Measurements from ENCODE around the gene ADAM12. TPM values are rescaled to one million over a fixed set of nuclear protein-coding genes. Genes with fewer than 3 reads are reported as not detected.
A peak's percentile ranks its signal among the peaks of the same experiment; 100 is the strongest.

The ADAM12 gene
- polyA plus RNA-seq, 1 of the 3 experiments (the other 2 are of a cell fraction): 25.0 TPM

DNA sequence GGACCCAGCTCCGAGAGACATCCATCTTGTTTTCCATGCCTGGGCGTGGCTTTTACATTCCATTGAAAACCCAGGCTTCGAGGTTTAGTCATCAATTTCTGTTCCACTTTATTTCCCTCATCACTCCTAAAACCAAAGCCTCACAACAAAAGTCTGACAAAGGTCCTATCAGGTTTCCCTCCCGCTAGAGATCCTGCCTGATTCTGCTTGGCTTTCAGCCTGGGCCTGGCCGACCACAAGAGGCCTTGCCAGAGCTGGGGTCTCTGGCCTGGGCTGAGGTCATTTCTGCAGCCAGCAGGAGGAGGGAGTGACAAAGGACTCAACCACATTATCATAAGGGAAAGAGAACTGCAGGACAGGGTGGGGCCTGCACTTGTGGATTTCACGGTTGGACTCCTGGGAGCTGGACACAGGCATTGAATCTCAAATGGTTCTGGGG, 324.9 kb downstream of the ADAM12 start (continued):
- TF ChIP-seq FOSL2 (IDR thresholded peaks at IDR 0.05; ENCODE audit: borderline replicate concordance, low read depth) (peak; percentile 63), JUND (IDR thresholded peaks at IDR 0.05) (peak; percentile 76), EP300 (IDR thresholded peaks at IDR 0.05; ENCODE audit: borderline replicate concordance in 1 of 2, low read depth in 1 of 2, low read length in 1 of 2) (peak; percentile 9 to 88; a peak in 2 of 4 replicates), NRF1 (IDR thresholded peaks at IDR 0.05; ENCODE audit: low read depth, low read length) (no peak), YY1 (IDR thresholded peaks at IDR 0.05; ENCODE audit: low read depth) (peak; percentile 62; the same call in 1 of the 2 replicates), TAF1 (IDR thresholded peaks at IDR 0.05; ENCODE audit: borderline replicate concordance, low read depth, low read length) (no peak; the same call in 1 of the 2 replicates)
- TF ChIP-seq, protein P1, sequence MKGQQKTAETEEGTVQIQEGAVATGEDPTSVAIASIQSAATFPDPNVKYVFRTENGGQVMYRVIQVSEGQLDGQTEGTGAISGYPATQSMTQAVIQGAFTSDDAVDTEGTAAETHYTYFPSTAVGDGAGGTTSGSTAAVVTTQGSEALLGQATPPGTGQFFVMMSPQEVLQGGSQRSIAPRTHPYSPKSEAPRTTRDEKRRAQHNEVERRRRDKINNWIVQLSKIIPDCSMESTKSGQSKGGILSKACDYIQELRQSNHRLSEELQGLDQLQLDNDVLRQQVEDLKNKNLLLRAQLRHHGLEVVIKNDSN (IDR thresholded peaks at IDR 0.05; ENCODE audit: borderline replicate concordance, low read depth): no peak
- TF ChIP-seq, protein P2, sequence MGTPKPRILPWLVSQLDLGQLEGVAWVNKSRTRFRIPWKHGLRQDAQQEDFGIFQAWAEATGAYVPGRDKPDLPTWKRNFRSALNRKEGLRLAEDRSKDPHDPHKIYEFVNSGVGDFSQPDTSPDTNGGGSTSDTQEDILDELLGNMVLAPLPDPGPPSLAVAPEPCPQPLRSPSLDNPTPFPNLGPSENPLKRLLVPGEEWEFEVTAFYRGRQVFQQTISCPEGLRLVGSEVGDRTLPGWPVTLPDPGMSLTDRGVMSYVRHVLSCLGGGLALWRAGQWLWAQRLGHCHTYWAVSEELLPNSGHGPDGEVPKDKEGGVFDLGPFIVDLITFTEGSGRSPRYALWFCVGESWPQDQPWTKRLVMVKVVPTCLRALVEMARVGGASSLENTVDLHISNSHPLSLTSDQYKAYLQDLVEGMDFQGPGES (IDR thresholded peaks at IDR 0.05; ENCODE audit: low read depth, low read length): no peak

DNA sequence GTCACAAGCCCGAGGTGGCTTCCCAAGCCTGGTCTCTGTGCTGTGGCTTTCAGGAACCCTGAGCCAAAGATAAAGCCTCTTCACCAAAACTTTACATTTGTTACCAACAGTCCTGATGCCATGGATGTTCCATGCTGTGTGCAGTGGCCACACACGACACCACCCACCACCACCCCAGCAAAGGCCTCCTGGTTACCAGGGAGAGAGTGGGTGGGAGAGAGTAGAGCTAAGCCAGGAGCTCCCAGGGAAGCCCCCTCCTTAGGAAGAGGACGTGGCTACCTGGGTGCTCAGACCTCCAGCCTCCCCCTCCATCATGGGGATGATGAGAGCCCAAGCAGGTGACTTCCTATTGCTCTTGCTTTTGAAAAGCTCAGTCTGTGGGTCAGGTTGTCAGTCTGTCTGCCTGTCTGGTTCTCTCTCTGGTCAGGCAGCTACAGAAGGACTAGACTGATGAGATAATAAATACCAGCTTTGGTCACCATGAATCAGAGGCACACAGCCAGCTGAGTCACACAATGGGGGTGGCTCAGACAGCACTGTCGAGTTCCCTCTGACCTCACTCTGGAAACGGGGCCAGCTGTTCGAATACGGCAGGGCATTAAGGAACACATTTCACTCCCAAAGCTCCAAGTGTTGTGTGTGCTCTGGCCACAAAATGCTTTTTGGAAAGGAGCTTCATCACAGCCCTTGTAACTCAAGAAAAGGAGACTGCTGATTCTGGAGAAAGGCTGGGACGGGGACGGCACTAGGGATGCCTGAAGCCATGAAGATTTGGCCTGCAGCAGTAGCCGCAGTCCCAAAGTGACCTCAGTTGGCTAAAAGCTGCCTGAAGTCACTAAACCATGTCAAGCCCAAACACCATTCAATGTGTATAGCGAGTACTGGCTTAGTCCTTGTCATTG, 325.9 kb downstream of the ADAM12 start:
- Histone ChIP-seq H3F3A (replicated peaks; ENCODE audit: insufficient read depth) (peaks cover 40% of the 10 kb centered on the region), H3K36me3 (replicated peaks in 1 of 2; ENCODE audit: control insufficient read depth in 1 of 2, insufficient read depth in 2 of 2, low read length in 1 of 2) (no peaks in the 10 kb centered on the region), H3K9me2 (no peaks in the 10 kb centered on the region), H3K9ac (peak overlapping the region; percentile 70), H3K27me3 (ENCODE audit: insufficient read depth) (no peaks in the 10 kb centered on the region), H3K9me3 (no peaks in the 10 kb centered on the region), H4K20me1 (ENCODE audit: insufficient read depth) (no peaks in the 10 kb centered on the region), H3K4me3 (ENCODE audit: low read depth in 2 of 2, low read length in 1 of 2) (no peak overlapping the region), H3K4me1 (ENCODE audit: control insufficient read depth in 1 of 2, insufficient read depth in 2 of 2, low read depth in 1 of 2, low read length in 1 of 2) (peaks cover 54 to 60% of the 10 kb centered on the region in 2 experiments), H3K27ac (ENCODE audit: low read depth in 2 of 2, low read length in 1 of 2) (peak overlapping the region; percentile 78 to 99), H3K4me2 (peak overlapping the region; percentile 65), H3K79me2 (ENCODE audit: insufficient read depth) (no peaks in the 10 kb centered on the region), H2AFZ (ENCODE audit: low read depth) (no peak overlapping the region)
- no peak for DNase-seq
- ChIA-PET CTCF (interaction anchor here (1.2 to 1.7 kb wide), 2 partner anchors 128 to 325 kb away, joined by 3 to 5 read pairs; no protein-coding TSS in a partner anchor), POLR2A (no interaction called here)
- WGBS (ENCODE audit: low lambda C conversion rate): 37% methylated on average over 11 of the region's 11 CpGs
- TF ChIP-seq NRF1 (IDR thresholded peaks at IDR 0.05; ENCODE audit: low read depth, low read length): no peak
- TF ChIP-seq, protein P3, sequence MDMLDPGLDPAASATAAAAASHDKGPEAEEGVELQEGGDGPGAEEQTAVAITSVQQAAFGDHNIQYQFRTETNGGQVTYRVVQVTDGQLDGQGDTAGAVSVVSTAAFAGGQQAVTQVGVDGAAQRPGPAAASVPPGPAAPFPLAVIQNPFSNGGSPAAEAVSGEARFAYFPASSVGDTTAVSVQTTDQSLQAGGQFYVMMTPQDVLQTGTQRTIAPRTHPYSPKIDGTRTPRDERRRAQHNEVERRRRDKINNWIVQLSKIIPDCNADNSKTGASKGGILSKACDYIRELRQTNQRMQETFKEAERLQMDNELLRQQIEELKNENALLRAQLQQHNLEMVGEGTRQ (IDR thresholded peaks at IDR 0.05; ENCODE audit: borderline replicate concordance, low read depth, low read length): no peak
- no peak for TF ChIP-seq TAF1 (IDR thresholded peaks at IDR 0.05; ENCODE audit: borderline replicate concordance, low read depth, low read length)
- TF ChIP-seq POLR2AphosphoS5 (IDR thresholded peaks at IDR 0.05; ENCODE audit: low read depth, low read length): peak; percentile 91; the same call in 1 of the 2 replicates
- TF ChIP-seq SIN3A (IDR thresholded peaks at IDR 0.05; ENCODE audit: borderline replicate concordance, low read depth, low read length): peak; percentile 83; the same call in 1 of the 2 replicates
- TF ChIP-seq TCF12 (IDR thresholded peaks at IDR 0.05): peak; percentile 99
- peak; percentile 95 for TF ChIP-seq RXRA (IDR thresholded peaks at IDR 0.05; ENCODE audit: borderline replicate concordance, low read depth)
- TF ChIP-seq ELF1 (IDR thresholded peaks at IDR 0.05): 0 out of 2 replicates have a peak, but pooled peaks have one; percentile 17
- TF ChIP-seq CHD2 (IDR thresholded peaks at IDR 0.05; ENCODE audit: low read length, partially characterized antibody): no peak
- no peak for TF ChIP-seq RAD21 (IDR thresholded peaks at IDR 0.05; ENCODE audit: low read length)
- no peak for TF ChIP-seq SMC3 (IDR thresholded peaks at IDR 0.05; ENCODE audit: low read depth, low read length)
- TF ChIP-seq, protein P4, sequence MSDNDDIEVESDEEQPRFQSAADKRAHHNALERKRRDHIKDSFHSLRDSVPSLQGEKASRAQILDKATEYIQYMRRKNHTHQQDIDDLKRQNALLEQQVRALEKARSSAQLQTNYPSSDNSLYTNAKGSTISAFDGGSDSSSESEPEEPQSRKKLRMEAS (IDR thresholded peaks at IDR 0.05; ENCODE audit: low read depth): peak; percentile 78
- TF ChIP-seq, protein P5, sequence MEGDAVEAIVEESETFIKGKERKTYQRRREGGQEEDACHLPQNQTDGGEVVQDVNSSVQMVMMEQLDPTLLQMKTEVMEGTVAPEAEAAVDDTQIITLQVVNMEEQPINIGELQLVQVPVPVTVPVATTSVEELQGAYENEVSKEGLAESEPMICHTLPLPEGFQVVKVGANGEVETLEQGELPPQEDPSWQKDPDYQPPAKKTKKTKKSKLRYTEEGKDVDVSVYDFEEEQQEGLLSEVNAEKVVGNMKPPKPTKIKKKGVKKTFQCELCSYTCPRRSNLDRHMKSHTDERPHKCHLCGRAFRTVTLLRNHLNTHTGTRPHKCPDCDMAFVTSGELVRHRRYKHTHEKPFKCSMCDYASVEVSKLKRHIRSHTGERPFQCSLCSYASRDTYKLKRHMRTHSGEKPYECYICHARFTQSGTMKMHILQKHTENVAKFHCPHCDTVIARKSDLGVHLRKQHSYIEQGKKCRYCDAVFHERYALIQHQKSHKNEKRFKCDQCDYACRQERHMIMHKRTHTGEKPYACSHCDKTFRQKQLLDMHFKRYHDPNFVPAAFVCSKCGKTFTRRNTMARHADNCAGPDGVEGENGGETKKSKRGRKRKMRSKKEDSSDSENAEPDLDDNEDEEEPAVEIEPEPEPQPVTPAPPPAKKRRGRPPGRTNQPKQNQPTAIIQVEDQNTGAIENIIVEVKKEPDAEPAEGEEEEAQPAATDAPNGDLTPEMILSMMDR (IDR thresholded peaks at IDR 0.05): no peak
- TF ChIP-seq NFIC (IDR thresholded peaks at IDR 0.05; ENCODE audit: borderline replicate concordance): peak; percentile 99
- peak; percentile 58; the same call in 1 of the 2 replicates for TF ChIP-seq MEF2A (IDR thresholded peaks at IDR 0.05; ENCODE audit: borderline replicate concordance, low read depth)
- TF ChIP-seq YY1 (IDR thresholded peaks at IDR 0.05; ENCODE audit: low read depth): peak; percentile 51; the same call in 1 of the 2 replicates
- no peak for TF ChIP-seq RCOR1 (IDR thresholded peaks at IDR 0.05; ENCODE audit: low read length)
- peak; percentile 63; the same call in 1 of the 2 replicates for TF ChIP-seq FOXM1 (IDR thresholded peaks at IDR 0.05; ENCODE audit: low read depth)
- TF ChIP-seq, protein P6, sequence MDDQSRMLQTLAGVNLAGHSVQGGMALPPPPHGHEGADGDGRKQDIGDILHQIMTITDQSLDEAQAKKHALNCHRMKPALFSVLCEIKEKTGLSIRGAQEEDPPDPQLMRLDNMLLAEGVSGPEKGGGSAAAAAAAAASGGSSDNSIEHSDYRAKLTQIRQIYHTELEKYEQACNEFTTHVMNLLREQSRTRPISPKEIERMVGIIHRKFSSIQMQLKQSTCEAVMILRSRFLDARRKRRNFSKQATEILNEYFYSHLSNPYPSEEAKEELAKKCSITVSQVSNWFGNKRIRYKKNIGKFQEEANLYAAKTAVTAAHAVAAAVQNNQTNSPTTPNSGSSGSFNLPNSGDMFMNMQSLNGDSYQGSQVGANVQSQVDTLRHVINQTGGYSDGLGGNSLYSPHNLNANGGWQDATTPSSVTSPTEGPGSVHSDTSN (IDR thresholded peaks at IDR 0.05): peak; percentile 95
- no peak for TF ChIP-seq GATA2 (CRISPR knock-in tag; IDR thresholded peaks at IDR 0.05)

All from SK-N-SH (cell line).